ENCODE data around the gene OR13C2. TPM values are rescaled to one million over a fixed set of nuclear protein-coding genes. Genes with fewer than 3 reads are reported as not detected.

OR13C2 gene
- total RNA-seq, 1 experiment from 2014 or later: not detected

DNA sequence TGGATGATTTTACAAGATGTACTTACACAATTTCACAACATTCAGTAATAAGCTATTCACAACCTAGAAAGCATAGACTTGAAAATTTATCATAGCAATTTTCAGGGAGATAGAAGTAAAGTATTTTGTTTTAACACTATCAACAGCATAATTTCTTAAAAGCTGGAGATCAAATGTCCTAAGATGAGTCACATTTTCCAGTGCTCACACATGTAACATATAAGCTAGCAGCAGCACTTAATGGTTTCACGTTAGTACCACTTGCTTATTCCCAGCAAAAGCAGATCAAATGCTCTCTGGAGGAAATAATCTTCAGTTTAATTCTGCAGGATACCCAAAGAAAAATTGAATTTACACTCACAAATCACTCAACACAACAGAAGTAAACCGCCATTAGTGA lies 30.0 kb downstream of the OR13C2 start:
- H4K20me1 ChIP-seq (ENCODE audit: insufficient read depth, low read depth, low read length): no peaks in the 10 kb centered on the region
- H3K4me3 ChIP-seq (ENCODE audit: low read length): no peak overlapping the region
- H2AFZ ChIP-seq (ENCODE audit: low read length): no peak overlapping the region
- DNase-seq: no peak
- H3K9ac ChIP-seq (ENCODE audit: low read length): no peak overlapping the region
- no peaks in the 10 kb centered on the region for H3K4me1 ChIP-seq (ENCODE audit: low read length)
- H3K4me2 ChIP-seq (ENCODE audit: low read depth, low read length, poor library complexity, severe bottlenecking): no peak overlapping the region
- no peaks in the 10 kb centered on the region for H3K9me2 ChIP-seq (replicated peaks; ENCODE audit: insufficient read depth, low read length)
- H3K27ac ChIP-seq (ENCODE audit: low read length): no peak overlapping the region
- H3K36me3 ChIP-seq (ENCODE audit: insufficient read depth, low read length): no peaks in the 10 kb centered on the region
- H3K27me3 ChIP-seq (ENCODE audit: low read length): no peaks in the 10 kb centered on the region
- no peaks in the 10 kb centered on the region for H3K79me2 ChIP-seq (ENCODE audit: low read length)
- H3K9me3 ChIP-seq (ENCODE audit: low read length): no peaks in the 10 kb centered on the region

DNA sequence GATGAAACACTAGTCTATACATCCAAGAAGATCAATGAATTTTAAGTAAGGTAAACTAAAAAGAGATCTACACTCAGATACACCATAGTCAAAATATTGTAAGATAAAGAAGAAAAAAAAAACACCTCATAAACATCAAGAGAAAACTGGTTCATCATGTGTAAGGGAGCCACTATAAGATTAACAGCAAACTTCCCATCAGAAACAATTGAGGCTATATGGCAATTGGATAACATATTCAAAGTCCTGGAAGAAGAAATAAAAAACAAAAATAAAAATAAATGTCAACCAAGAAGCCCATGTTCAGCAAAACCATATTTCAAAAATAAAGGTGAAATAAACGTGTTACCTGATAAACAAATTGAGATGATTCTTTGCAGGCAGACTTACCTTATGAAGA lies 32.8 kb downstream of the OR13C2 start:
- H2AFZ ChIP-seq (ENCODE audit: low read length): no peak overlapping the region
- H3K36me3 ChIP-seq (ENCODE audit: insufficient read depth, low read length): no peaks in the 10 kb centered on the region
- no peak overlapping the region for H3K27ac ChIP-seq (ENCODE audit: low read length)
- no peak overlapping the region for H3K4me2 ChIP-seq (ENCODE audit: low read depth, low read length, poor library complexity, severe bottlenecking)
- no peak overlapping the region for H3K9ac ChIP-seq (ENCODE audit: low read length)
- H4K20me1 ChIP-seq (ENCODE audit: insufficient read depth, low read depth, low read length): no peaks in the 10 kb centered on the region
- H3K27me3 ChIP-seq (ENCODE audit: low read length): no peaks in the 10 kb centered on the region
- H3K9me2 ChIP-seq (replicated peaks; ENCODE audit: insufficient read depth, low read length): no peaks in the 10 kb centered on the region
- no peaks in the 10 kb centered on the region for H3K4me1 ChIP-seq (ENCODE audit: low read length)
- H3K4me3 ChIP-seq (ENCODE audit: low read length): no peak overlapping the region
- no peaks in the 10 kb centered on the region for H3K79me2 ChIP-seq (ENCODE audit: low read length)
- no peak for DNase-seq
- H3K9me3 ChIP-seq (ENCODE audit: low read length): no peaks in the 10 kb centered on the region

DNA sequence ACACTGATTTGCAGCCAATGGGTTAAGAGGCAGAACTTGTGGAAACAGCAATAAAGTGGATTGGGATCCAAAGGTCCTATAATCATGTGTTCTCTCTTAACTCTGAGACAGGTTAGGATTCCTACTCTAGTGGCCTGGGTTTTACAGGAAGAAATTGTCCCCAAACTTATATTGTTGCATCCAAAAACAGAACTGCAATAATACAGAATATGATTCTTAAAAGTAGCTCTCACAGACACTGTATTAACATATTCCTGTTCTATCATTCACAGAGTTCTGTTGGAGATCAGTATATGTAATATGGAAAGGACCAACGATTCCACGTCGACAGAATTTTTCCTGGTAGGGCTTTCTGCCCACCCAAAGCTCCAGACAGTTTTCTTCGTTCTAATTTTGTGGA lies 36.6 kb downstream of the OR13C2 start, which contains the start of gene OR13C8:
Gene OR13C8 (plus strand): TSS at position 301 of the 400 bp plus-strand sequence. CDS start 0 bp downstream, at position 301.
- Histone ChIP-seq H3K4me3 (ENCODE audit: low read length) (no peak within 1 kb of the TSS), H3K4me2 (ENCODE audit: low read depth, low read length, poor library complexity, severe bottlenecking) (no peak within 1 kb of the TSS), H3K9me3 (ENCODE audit: low read length) (no peaks in the 10 kb centered on the region), H3K9me2 (replicated peaks; ENCODE audit: insufficient read depth, low read length) (no peaks in the 10 kb centered on the region), H3K27ac (ENCODE audit: low read length) (no peak within 1 kb of the TSS), H3K4me1 (ENCODE audit: low read length) (no peaks in the 10 kb centered on the region), H4K20me1 (ENCODE audit: insufficient read depth, low read depth, low read length) (no peaks in the 10 kb centered on the region), H3K27me3 (ENCODE audit: low read length) (no peaks in the 10 kb centered on the region), H3K9ac (ENCODE audit: low read length) (no peak within 1 kb of the TSS), H3K36me3 (ENCODE audit: insufficient read depth, low read length) (no peaks in the 10 kb centered on the region), H2AFZ (ENCODE audit: low read length) (no peak within 1 kb of the TSS), H3K79me2 (ENCODE audit: low read length) (no peaks in the 10 kb centered on the region)
- no peak for DNase-seq

DNA sequence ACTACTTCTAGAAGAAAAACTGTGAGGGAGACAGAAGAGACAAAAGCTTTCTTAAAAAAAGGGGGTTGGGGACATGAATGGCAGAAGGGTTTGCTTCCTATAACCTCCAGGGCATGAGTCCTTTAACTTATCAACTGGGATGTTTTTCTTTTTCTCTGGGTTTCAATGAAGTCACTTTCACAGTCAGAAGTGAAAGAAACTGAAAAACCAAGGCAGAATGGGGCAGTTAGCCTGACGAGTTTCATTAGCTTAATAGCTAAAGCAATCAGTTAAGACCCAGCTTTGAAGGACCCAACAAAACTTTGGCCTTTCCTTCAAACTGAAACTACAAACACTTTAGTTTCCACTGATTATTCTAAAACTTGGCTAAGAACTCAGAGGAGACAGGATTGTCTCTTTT lies 41.1 kb downstream of the OR13C2 start:
- DNase-seq: no peak
- no peaks in the 10 kb centered on the region for H3K27me3 ChIP-seq (ENCODE audit: low read length)
- H2AFZ ChIP-seq (ENCODE audit: low read length): no peak overlapping the region
- no peaks in the 10 kb centered on the region for H3K4me1 ChIP-seq (ENCODE audit: low read length)
- H4K20me1 ChIP-seq (ENCODE audit: insufficient read depth, low read depth, low read length): no peaks in the 10 kb centered on the region
- H3K9me2 ChIP-seq (replicated peaks; ENCODE audit: insufficient read depth, low read length): no peaks in the 10 kb centered on the region
- no peaks in the 10 kb centered on the region for H3K79me2 ChIP-seq (ENCODE audit: low read length)
- no peak overlapping the region for H3K4me3 ChIP-seq (ENCODE audit: low read length)
- H3K9me3 ChIP-seq (ENCODE audit: low read length): no peaks in the 10 kb centered on the region
- H3K4me2 ChIP-seq (ENCODE audit: low read depth, low read length, poor library complexity, severe bottlenecking): no peak overlapping the region
- H3K27ac ChIP-seq (ENCODE audit: low read length): no peak overlapping the region
- no peak overlapping the region for H3K9ac ChIP-seq (ENCODE audit: low read length)
- no peaks in the 10 kb centered on the region for H3K36me3 ChIP-seq (ENCODE audit: insufficient read depth, low read length)

DNA sequence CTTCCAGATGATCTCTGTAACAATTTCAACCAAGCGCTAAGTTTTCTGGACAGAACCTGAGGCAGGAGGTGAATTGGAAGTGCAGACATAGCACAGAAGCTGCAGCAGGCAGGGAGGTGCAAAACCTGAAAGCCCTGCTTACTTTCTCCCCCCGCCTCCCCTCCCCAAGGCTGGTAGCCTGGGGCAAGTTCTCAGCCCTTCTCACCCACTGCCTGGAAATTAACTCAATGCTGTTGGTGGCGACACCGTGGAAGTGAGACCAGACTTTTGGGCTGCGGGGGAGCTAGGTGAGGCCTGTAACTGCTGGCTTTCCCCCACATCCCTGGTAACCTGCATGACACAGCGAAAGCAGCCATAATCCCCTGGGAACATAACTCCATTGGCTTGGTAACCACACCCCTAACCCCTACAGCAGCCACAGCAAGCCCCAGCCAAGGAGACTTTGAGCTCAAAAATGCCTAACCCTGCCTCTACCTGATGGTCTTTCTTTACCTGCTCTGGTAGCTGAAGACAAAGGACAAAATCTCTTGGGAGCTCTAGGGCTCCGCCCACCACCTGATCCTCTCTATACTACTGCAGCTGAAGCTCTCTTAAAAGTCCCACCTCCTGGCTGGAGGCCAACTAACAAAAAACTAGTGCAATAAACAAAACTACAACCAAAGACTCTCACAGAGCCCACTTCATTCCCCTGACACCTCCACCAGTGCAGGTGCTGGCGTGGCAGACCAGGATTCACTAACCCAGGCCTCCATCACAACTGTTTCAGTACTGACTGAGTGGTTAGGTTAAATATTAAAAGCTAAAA lies 48.4 kb downstream of the OR13C2 start:
- Histone ChIP-seq H3K9ac (ENCODE audit: low read length) (no peak overlapping the region), H2AFZ (ENCODE audit: low read length) (no peak overlapping the region), H3K4me1 (ENCODE audit: low read length) (no peaks in the 10 kb centered on the region), H3K27ac (ENCODE audit: low read length) (no peak overlapping the region), H4K20me1 (ENCODE audit: insufficient read depth, low read depth, low read length) (no peaks in the 10 kb centered on the region), H3K9me2 (replicated peaks; ENCODE audit: insufficient read depth, low read length) (no peaks in the 10 kb centered on the region), H3K36me3 (ENCODE audit: insufficient read depth, low read length) (no peaks in the 10 kb centered on the region), H3K9me3 (ENCODE audit: low read length) (no peaks in the 10 kb centered on the region), H3K4me2 (ENCODE audit: low read depth, low read length, poor library complexity, severe bottlenecking) (no peak overlapping the region), H3K79me2 (ENCODE audit: low read length) (no peaks in the 10 kb centered on the region), H3K4me3 (ENCODE audit: low read length) (no peak overlapping the region), H3K27me3 (ENCODE audit: low read length) (no peaks in the 10 kb centered on the region)
- no peak for DNase-seq

DNA sequence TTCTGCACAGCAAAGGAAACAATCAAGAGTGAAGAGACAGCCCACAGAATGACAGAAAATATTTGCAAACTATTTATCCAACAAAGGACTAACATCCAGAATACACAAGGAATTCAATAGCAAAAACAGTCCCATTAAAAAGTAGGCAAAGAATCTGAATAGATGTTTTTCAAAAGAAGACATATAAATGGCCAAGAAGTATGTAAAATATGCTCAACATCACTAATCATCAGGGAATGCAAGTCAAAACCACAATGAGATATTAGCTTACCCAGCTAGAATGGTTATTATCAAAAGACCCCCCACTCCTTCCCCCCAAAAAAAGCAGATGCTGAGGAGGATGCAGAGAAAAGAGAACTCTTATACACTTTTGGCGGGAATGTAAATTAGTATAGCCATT lies 49.9 kb downstream of the OR13C2 start:
- Histone ChIP-seq H3K9me2 (replicated peaks; ENCODE audit: insufficient read depth, low read length) (no peaks in the 10 kb centered on the region), H3K27me3 (ENCODE audit: low read length) (no peaks in the 10 kb centered on the region), H3K36me3 (ENCODE audit: insufficient read depth, low read length) (no peaks in the 10 kb centered on the region), H3K9ac (ENCODE audit: low read length) (no peak overlapping the region), H3K79me2 (ENCODE audit: low read length) (no peaks in the 10 kb centered on the region), H3K4me1 (ENCODE audit: low read length) (no peaks in the 10 kb centered on the region), H4K20me1 (ENCODE audit: insufficient read depth, low read depth, low read length) (no peaks in the 10 kb centered on the region), H3K4me2 (ENCODE audit: low read depth, low read length, poor library complexity, severe bottlenecking) (no peak overlapping the region), H3K9me3 (ENCODE audit: low read length) (no peaks in the 10 kb centered on the region), H2AFZ (ENCODE audit: low read length) (no peak overlapping the region), H3K27ac (ENCODE audit: low read length) (no peak overlapping the region), H3K4me3 (ENCODE audit: low read length) (no peak overlapping the region)
- no peak for DNase-seq

Other genes with a start within 250 kb of the OR13C2 start
- not detected in 2 replicates for gene OR13F1, start 101.4 kb downstream of the OR13C2 start, total RNA-seq (2014; rRNA removed; shearing (Covaris generic); ENCODE audit: low replicate concordance)
- not detected in 2 replicates for gene OR13C4, start 78.4 kb downstream of the OR13C2 start, total RNA-seq (2014; rRNA removed; shearing (Covaris generic); ENCODE audit: low replicate concordance)
- gene OR13C3, start 68.8 kb downstream of the OR13C2 start, total RNA-seq (2014; rRNA removed; shearing (Covaris generic); ENCODE audit: low replicate concordance): not detected in 2 replicates
- not detected in 2 replicates for gene OR13C8, start 36.5 kb downstream of the OR13C2 start, total RNA-seq (2014; rRNA removed; shearing (Covaris generic); ENCODE audit: low replicate concordance)
- not detected in 2 replicates for gene OR13C5, start 6.2 kb downstream of the OR13C2 start, total RNA-seq (2014; rRNA removed; shearing (Covaris generic); ENCODE audit: low replicate concordance)
- gene OR13C9, start 12.6 kb upstream of the OR13C2 start, total RNA-seq (2014; rRNA removed; shearing (Covaris generic); ENCODE audit: low replicate concordance): not detected in 2 replicates
- gene OR13D1, start 88.9 kb upstream of the OR13C2 start, total RNA-seq (2014; rRNA removed; shearing (Covaris generic); ENCODE audit: low replicate concordance): not detected in 2 replicates
- 7.6 and 20.3 TPM in 2 replicates for gene NIPSNAP3A, start 142.1 kb upstream of the OR13C2 start, total RNA-seq (2014; rRNA removed; shearing (Covaris generic); ENCODE audit: low replicate concordance)
- 0.29 and 0.71 TPM in 2 replicates for gene NIPSNAP3B, start 158.5 kb upstream of the OR13C2 start, total RNA-seq (2014; rRNA removed; shearing (Covaris generic); ENCODE audit: low replicate concordance)